HepG2 (cell line): ENCODE measurements around the gene SNN. TPM values are rescaled to one million over a fixed set of nuclear protein-coding genes. Genes with fewer than 3 reads are reported as not detected.

Experiments
- BORCS8-MEF2B ChIP-seq: sonication (generic); formaldehyde crosslinking; IDR thresholded peaks from 2 replicates; pipeline ENCODE4 v1.8.0; 2022; ENCODE audit warnings: mild to moderate bottlenecking, missing genetic modification reagents
- DPF2 ChIP-seq: sonication (generic); formaldehyde crosslinking; IDR thresholded peaks from 2 replicates; pipeline ENCODE4 v1.4.0; 2020; ENCODE audit warnings: mild to moderate bottlenecking, low read depth, missing genetic modification reagents, borderline replicate concordance
- IRF2 ChIP-seq: IDR thresholded peaks from 2 replicates; pipeline ENCODE4 v1.6.1; 2018; ENCODE audit warnings: missing genetic modification reagents, missing compliant biosample characterization
- MTA1 ChIP-seq: sonication (generic); formaldehyde crosslinking; IDR thresholded peaks from 2 replicates; pipeline ENCODE4 v1.4.0; 2020; ENCODE audit warnings: missing genetic modification reagents, mild to moderate bottlenecking, borderline replicate concordance
- NFYB ChIP-seq: sonication (generic); formaldehyde crosslinking; IDR thresholded peaks from 2 replicates; pipeline ENCODE4 v1.4.0; 2020; ENCODE audit warnings: missing genetic modification reagents
- RARA ChIP-seq: IDR thresholded peaks from 2 replicates; pipeline ENCODE4 v1.6.1; 2016; ENCODE audit warnings: missing genetic modification reagents, missing compliant biosample characterization
- RERE ChIP-seq: IDR thresholded peaks from 2 replicates; pipeline ENCODE4 v1.6.1; 2016; ENCODE audit warnings: low read depth, missing genetic modification reagents, missing compliant biosample characterization
- RXRB ChIP-seq: IDR thresholded peaks from 2 replicates; pipeline ENCODE4 v1.6.1; 2016; ENCODE audit warnings: borderline replicate concordance, missing genetic modification reagents, missing compliant biosample characterization
- SMYD3 ChIP-seq: sonication (generic); formaldehyde crosslinking; IDR thresholded peaks from 2 replicates; pipeline ENCODE4 v1.8.1; 2023; ENCODE audit warnings: mild to moderate bottlenecking, missing genetic modification reagents
- TFE3 ChIP-seq: IDR thresholded peaks from 2 replicates; pipeline ENCODE4 v1.6.1; 2016
- TOPORS ChIP-seq: sonication (generic); formaldehyde crosslinking; IDR thresholded peaks from 2 replicates; pipeline ENCODE4 v1.8.0; 2023; ENCODE audit warnings: mild to moderate bottlenecking, missing genetic modification reagents
- ZBTB3 ChIP-seq: sonication (generic); formaldehyde crosslinking; IDR thresholded peaks from 2 replicates; pipeline ENCODE4 v1.4.0; 2020; ENCODE audit warnings: low read depth, mild to moderate bottlenecking, moderate library complexity, missing genetic modification reagents, borderline replicate concordance
- ZFP91 ChIP-seq: sonication (generic); formaldehyde crosslinking; IDR thresholded peaks from 2 replicates; pipeline ENCODE4 v1.9.0; 2022; ENCODE audit warnings: missing genetic modification reagents, mild to moderate bottlenecking, borderline replicate concordance
- ZNF256 ChIP-seq: sonication (generic); formaldehyde crosslinking; conservative IDR thresholded peaks from 2 replicates; pipeline ENCODE4 v1.4.0; 2020; ENCODE audit warnings: missing genetic modification reagents
- ZNF451 ChIP-seq: sonication (generic); formaldehyde crosslinking; IDR thresholded peaks from 2 replicates; pipeline ENCODE4 v1.5.0; 2020; ENCODE audit warnings: mild to moderate bottlenecking, missing genetic modification reagents
- ZNF468 ChIP-seq: sonication (generic); formaldehyde crosslinking; IDR thresholded peaks from 2 replicates; pipeline ENCODE4 v1.8.0; 2022; ENCODE audit warnings: mild to moderate bottlenecking, moderate library complexity, missing genetic modification reagents
- ZNF563 ChIP-seq: sonication (generic); formaldehyde crosslinking; IDR thresholded peaks from 2 replicates; pipeline ENCODE4 v1.8.0; 2022; ENCODE audit warnings: mild to moderate bottlenecking, moderate library complexity, missing genetic modification reagents
- ZNF616 ChIP-seq: sonication (generic); formaldehyde crosslinking; IDR thresholded peaks from 2 replicates; pipeline ENCODE4 v1.5.0; 2020; ENCODE audit warnings: low read depth, mild to moderate bottlenecking, missing genetic modification reagents
- ZNF7 ChIP-seq: IDR thresholded peaks from 2 replicates; pipeline ENCODE4 v1.6.1; 2016; ENCODE audit warnings: missing biosample characterization, missing genetic modification reagents
- ZNF747 ChIP-seq: sonication (generic); formaldehyde crosslinking; IDR thresholded peaks from 2 replicates; pipeline ENCODE4 v1.8.1; 2023; ENCODE audit warnings: missing genetic modification reagents, mild to moderate bottlenecking, borderline replicate concordance
- polyA plus RNA-seq, 8 experiments: library from polyadenylated mRNA; depleted of rRNA in 3 of 8; stranded (reverse) in 7 of 8; unstranded in 1 of 8; fragments of >200 nt; fragmentation: Illumina TruSeq in 4 of 8; extraction: Trizol in 4 of 8; gene quantifications; 2 replicates each; pipeline versions ENCODE4 v1.2.1 to v1.2.3, GENCODE V29; 2011 to 2016; ENCODE audit warnings: low read depth in 4 of 8, missing spikeins in 1 of 8, mixed read lengths in 1 of 8; ENCODE audit not compliant: insufficient read depth in 1 of 8
- total RNA-seq, 5 experiments: library from RNA; depleted of rRNA; stranded (reverse); fragments of >200 nt; fragmentation: Illumina TruSeq; extraction: Trizol; gene quantifications; 2 replicates each; pipeline ENCODE4 v1.2.3, GENCODE V29; 2016; ENCODE audit warnings: low read depth in 1 of 5

SNN gene
- total and polyA plus RNA-seq, 2 of the 13 experiments (the other 11 are each of a cell fraction or from before 2014, with no cell fraction given), result 5.2 to 8.4 TPM

- TF ChIP-seq ZFP91 (CRISPR knock-in tag) (peak; percentile 51; the same call in 1 of the 2 replicates), ZNF256 (no peak), NFYB (CRISPR knock-in tag) (peak; percentile 10; the same call in 1 of the 2 replicates), DPF2 (CRISPR knock-in tag) (peak; percentile 88), SMYD3 (CRISPR knock-in tag) (no peak), ZNF468 (CRISPR knock-in tag) (peak; percentile 45; the same call in 1 of the 2 replicates), ZBTB3 (CRISPR knock-in tag) (no peak), ZNF7 (no peak), RXRB (CRISPR knock-in tag) (peak; percentile 75; the same call in 1 of the 2 replicates), TOPORS (CRISPR knock-in tag) (no peak), ZNF747 (CRISPR knock-in tag) (no peak), RERE (0 out of 2 replicates have a peak, but pooled peaks have one; percentile 39), ZNF563 (CRISPR knock-in tag) (peak; percentile 51; the same call in 1 of the 2 replicates), ZNF616 (CRISPR knock-in tag) (peak; percentile 79; the same call in 1 of the 2 replicates), RARA (CRISPR knock-in tag) (peak; percentile 81), IRF2 (CRISPR knock-in tag) (0 out of 2 replicates have a peak, but pooled peaks have one; percentile 42), ZNF451 (CRISPR knock-in tag) (0 out of 2 replicates have a peak, but pooled peaks have one; percentile 28), TFE3 (no peak), MTA1 (peak; percentile 80; the same call in 1 of the 2 replicates), BORCS8-MEF2B (CRISPR knock-in tag) (peak; percentile 76; the same call in 1 of the 2 replicates)
Measured at GRCh38 chr16:11675561-11676511, 7.6 kb downstream of the SNN start (continued).
